ENCODE measurements around the gene DLEC1.

DLEC1 gene

DNA sequence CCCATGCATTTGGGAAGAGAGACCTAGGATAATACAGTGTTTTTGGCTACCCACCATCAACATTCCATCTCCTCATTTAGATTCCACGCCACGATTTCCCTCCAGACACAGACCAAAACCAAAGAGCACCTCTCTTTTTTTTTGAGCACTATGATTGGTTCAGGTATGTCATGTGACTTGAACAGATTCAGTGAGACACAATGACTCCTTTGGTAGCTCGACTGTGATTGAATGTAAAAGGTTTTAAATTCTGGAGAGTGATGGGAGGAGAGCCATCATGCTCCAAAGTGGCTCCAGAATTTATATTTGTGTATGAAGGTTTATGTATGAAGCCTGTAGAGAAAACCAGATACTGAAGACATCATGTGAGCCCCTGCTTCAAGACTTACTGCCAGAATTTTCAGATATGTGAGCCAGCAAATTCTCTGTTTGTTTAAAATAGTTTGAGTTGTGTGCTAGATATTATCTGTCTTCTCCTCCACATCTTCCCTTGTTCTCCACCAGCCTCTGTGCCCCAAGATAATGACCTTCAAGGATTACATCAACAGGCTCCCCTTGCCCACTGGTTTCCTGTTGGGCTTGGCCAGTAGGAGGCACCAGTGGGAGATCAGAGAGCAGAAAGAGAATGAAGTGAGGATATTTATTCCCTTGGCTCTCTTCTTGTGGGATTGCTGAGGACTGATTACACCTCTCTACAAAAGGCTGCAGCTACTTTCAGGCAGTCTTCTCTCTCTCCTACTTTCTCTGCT is 111.9 kb downstream of the DLEC1 start:
- Histone ChIP-seq H3K27ac (ENCODE audit: low read length) (no peak overlapping the region), H3K4me1 (ENCODE audit: control insufficient read depth, insufficient read depth, low read length) (no peaks in the 10 kb centered on the region), H3K27me3 (ENCODE audit: control insufficient read depth, insufficient read depth, low read length) (no peaks in the 10 kb centered on the region), H3K9me3 (ENCODE audit: control insufficient read depth, insufficient read depth, low read length) (no peaks in the 10 kb centered on the region), H3K4me3 (ENCODE audit: low read length) (no peak overlapping the region), H3K36me3 (ENCODE audit: control insufficient read depth, insufficient read depth, low read length) (no peaks in the 10 kb centered on the region)
- no peak for DNase-seq (ENCODE audit: low read depth, low spot score)
- no CpG with 5 or more reads among the region's 3 CpGs for WGBS (ENCODE audit: insufficient coverage, insufficient read length)

DNA sequence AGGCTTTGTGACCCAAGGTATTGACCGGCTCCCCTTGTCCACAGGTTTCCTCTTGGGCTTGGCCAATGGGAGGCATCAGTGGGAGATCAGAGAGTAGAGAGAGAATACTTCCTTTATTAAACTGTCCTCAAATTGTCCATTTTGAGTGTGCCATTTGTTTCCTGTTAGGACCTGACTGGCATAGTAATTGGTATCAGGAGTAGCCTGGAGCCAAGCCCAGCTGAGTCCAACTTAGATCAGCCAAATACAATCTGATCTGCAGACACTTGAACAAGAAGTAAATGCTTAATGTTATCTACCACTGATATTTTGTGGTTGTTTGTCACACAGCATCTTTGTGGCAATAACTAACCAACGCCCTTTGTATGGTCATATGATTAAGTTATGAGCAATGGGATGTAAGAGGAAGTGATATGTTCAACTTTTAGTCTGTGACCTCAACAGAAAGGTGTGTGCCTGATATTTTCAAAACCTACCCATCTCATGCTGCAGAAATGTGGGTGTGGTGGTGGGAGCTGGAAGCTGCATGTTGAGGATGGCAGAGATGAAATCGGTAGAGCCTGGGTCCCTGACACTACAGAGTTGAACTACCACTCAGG is 112.8 kb downstream of the DLEC1 start:
- no peaks in the 10 kb centered on the region for H3K4me1 ChIP-seq (ENCODE audit: control insufficient read depth, insufficient read depth, low read length)
- H3K27ac ChIP-seq (ENCODE audit: low read length), result no peak overlapping the region
- DNase-seq (ENCODE audit: low read depth, low spot score), result no peak
- no peaks in the 10 kb centered on the region for H3K27me3 ChIP-seq (ENCODE audit: control insufficient read depth, insufficient read depth, low read length)
- H3K4me3 ChIP-seq (ENCODE audit: low read length), result no peak overlapping the region
- no CpG with 5 or more reads among the region's 3 CpGs for WGBS (ENCODE audit: insufficient coverage, insufficient read length)
- H3K9me3 ChIP-seq (ENCODE audit: control insufficient read depth, insufficient read depth, low read length), result no peaks in the 10 kb centered on the region
- H3K36me3 ChIP-seq (ENCODE audit: control insufficient read depth, insufficient read depth, low read length), result no peaks in the 10 kb centered on the region

DNA sequence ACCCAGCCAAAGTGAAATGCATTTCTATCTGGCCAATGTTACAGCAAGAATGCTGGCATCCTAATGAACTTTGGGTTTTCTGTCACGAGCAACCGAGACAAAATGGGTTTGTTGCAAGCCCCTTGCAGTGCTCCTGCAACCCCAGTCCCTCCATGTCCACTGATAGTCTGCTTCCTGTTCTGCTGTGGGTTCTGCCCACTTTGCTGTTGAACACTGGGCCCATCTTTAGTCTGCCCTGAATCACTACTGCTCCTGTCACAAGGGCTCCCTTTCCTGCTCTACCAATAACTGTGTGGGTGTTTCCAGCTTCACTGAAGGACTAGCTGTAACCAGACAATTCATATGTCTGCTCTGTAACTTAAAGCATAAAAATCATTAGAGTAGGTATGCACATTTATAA is 113.6 kb downstream of the DLEC1 start:
- no CpG with 5 or more reads among the region's 2 CpGs for WGBS (ENCODE audit: insufficient coverage, insufficient read length)
- no peaks in the 10 kb centered on the region for H3K4me1 ChIP-seq (ENCODE audit: control insufficient read depth, insufficient read depth, low read length)
- no peak overlapping the region for H3K27ac ChIP-seq (ENCODE audit: low read length)

DNA sequence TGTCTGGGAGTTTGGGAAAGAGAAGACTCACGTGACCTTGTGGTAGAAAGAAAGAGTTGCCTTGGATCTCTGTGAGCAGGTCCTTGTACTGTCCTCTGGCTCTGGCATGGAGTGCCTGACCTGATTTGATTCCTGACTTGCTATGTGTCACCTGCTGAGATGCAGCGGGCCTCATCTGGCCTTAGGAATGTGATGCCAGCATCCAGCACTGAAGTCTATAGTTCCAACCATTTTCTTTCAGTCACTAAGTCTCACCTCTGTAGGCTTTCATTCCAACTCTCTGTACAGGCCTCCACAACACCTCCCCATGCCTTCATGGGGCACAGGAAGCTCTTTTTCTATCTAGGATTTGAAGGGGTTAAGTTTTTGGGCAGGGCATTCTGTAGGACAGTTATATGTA is 114.2 kb downstream of the DLEC1 start:
- Histone ChIP-seq H3K27ac (ENCODE audit: low read length) (no peak overlapping the region), H3K4me3 (ENCODE audit: low read length) (no peak overlapping the region), H3K9me3 (ENCODE audit: control insufficient read depth, insufficient read depth, low read length) (no peaks in the 10 kb centered on the region), H3K27me3 (ENCODE audit: control insufficient read depth, insufficient read depth, low read length) (no peaks in the 10 kb centered on the region), H3K36me3 (ENCODE audit: control insufficient read depth, insufficient read depth, low read length) (no peaks in the 10 kb centered on the region), H3K4me1 (ENCODE audit: control insufficient read depth, insufficient read depth, low read length) (no peaks in the 10 kb centered on the region)
- DNase-seq (ENCODE audit: low read depth, low spot score), result no peak
- WGBS (ENCODE audit: insufficient coverage, insufficient read length), result no CpG with 5 or more reads among the region's 2 CpGs

More for the DNA sequence above, 113.6 kb downstream of the DLEC1 start:
- no peaks in the 10 kb centered on the region for H3K9me3 ChIP-seq (ENCODE audit: control insufficient read depth, insufficient read depth, low read length)
- H3K4me3 ChIP-seq (ENCODE audit: low read length), result no peak overlapping the region
- H3K36me3 ChIP-seq (ENCODE audit: control insufficient read depth, insufficient read depth, low read length), result no peaks in the 10 kb centered on the region
- no peak for DNase-seq (ENCODE audit: low read depth, low spot score)
- H3K27me3 ChIP-seq (ENCODE audit: control insufficient read depth, insufficient read depth, low read length), result no peaks in the 10 kb centered on the region

DNA sequence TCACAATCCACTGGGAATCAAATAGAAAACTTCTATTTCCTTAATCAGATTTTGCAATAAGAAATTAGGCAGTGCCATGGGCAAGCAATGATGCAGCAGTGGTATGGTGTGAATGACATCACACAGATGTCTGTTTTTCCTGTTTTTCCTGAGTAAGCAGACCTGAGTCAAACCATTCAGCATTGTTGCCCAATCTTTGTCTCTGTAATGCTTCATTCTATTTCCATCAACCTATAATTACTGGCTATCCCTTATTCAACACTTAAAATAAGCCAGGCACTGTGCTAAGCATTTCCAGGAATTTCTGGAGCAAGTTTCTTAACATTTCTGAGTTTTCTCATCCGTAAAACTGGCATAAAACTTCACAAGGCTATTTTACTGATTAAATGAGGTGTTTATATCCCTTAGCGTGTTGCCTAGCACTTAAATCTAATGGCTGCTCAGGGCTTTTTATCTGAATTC is 115.1 kb downstream of the DLEC1 start:
- no peak overlapping the region for H3K4me3 ChIP-seq (ENCODE audit: low read length)
- no peak overlapping the region for H3K27ac ChIP-seq (ENCODE audit: low read length)
- DNase-seq (ENCODE audit: low read depth, low spot score), result no peak

DNA sequence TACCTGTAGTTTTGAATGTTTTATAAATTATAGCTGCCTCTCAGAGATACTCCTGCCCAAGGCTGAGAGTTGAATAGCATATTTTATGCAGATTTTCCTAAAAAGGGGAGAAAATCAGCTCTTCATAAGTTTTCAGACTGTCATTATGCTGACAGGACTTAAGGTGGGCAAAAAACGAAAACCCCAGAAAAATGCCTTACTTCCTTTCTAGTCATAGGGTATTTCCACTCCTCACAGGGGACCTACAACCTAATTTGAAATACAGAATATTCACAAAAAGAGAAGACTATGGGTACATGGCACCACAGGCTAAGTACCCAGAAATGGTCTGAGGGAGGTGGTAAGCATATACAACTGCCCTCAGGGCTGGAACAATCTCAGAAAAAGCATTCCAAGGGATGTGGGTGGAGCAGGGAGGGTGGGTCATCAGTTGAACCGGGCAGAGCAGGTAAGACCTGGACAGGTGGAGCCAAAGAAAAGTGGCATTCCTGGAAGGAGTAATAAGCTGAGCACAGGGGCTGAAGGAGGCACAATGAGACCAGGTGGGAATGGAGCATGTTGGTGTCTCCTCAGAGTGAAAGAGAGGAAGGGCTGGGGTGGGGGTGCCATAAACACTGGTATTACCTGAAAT is 115.7 kb downstream of the DLEC1 start:
- no peak overlapping the region for H3K27ac ChIP-seq (ENCODE audit: low read length)
- WGBS (ENCODE audit: insufficient coverage, insufficient read length), result no CpG with 5 or more reads among the region's 2 CpGs
- no peak for DNase-seq (ENCODE audit: low read depth, low spot score)
- H3K9me3 ChIP-seq (ENCODE audit: control insufficient read depth, insufficient read depth, low read length), result no peaks in the 10 kb centered on the region
- no peaks in the 10 kb centered on the region for H3K36me3 ChIP-seq (ENCODE audit: control insufficient read depth, insufficient read depth, low read length)
- no peak overlapping the region for H3K4me3 ChIP-seq (ENCODE audit: low read length)
- no peaks in the 10 kb centered on the region for H3K4me1 ChIP-seq (ENCODE audit: control insufficient read depth, insufficient read depth, low read length)
- no peaks in the 10 kb centered on the region for H3K27me3 ChIP-seq (ENCODE audit: control insufficient read depth, insufficient read depth, low read length)

More for the DNA sequence above, 115.1 kb downstream of the DLEC1 start:
- no peaks in the 10 kb centered on the region for H3K36me3 ChIP-seq (ENCODE audit: control insufficient read depth, insufficient read depth, low read length)
- no peaks in the 10 kb centered on the region for H3K4me1 ChIP-seq (ENCODE audit: control insufficient read depth, insufficient read depth, low read length)
- H3K27me3 ChIP-seq (ENCODE audit: control insufficient read depth, insufficient read depth, low read length), result no peaks in the 10 kb centered on the region
- H3K9me3 ChIP-seq (ENCODE audit: control insufficient read depth, insufficient read depth, low read length), result no peaks in the 10 kb centered on the region
- WGBS (ENCODE audit: insufficient coverage, insufficient read length), result no CpG with 5 or more reads among the region's 2 CpGs

DNA sequence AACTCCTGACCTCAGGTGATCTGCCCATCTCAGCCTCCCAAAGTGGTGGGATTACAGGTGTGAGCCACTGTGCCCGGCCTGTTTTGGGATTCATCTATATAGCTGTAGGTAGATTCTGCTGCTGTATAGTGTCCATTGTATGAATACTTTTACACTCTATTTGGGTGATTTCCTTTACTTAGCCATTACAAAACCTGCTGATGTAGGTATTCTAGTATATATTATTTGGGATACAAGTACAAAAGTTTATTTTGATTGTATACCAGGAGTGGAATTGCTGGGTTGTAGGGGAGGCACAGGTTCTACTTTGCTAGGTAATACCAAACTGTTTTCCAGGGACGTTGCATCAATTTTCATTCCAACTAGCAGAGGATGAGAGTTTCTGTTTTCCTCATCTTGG is 116.8 kb downstream of the DLEC1 start:
- no CpG with 5 or more reads among the region's 2 CpGs for WGBS (ENCODE audit: insufficient coverage, insufficient read length)
- no peaks in the 10 kb centered on the region for H3K9me3 ChIP-seq (ENCODE audit: control insufficient read depth, insufficient read depth, low read length)
- H3K27ac ChIP-seq (ENCODE audit: low read length), result no peak overlapping the region
- no peak overlapping the region for H3K4me3 ChIP-seq (ENCODE audit: low read length)
- no peaks in the 10 kb centered on the region for H3K27me3 ChIP-seq (ENCODE audit: control insufficient read depth, insufficient read depth, low read length)
- no peak for DNase-seq (ENCODE audit: low read depth, low spot score)
- H3K4me1 ChIP-seq (ENCODE audit: control insufficient read depth, insufficient read depth, low read length), result no peaks in the 10 kb centered on the region
- no peaks in the 10 kb centered on the region for H3K36me3 ChIP-seq (ENCODE audit: control insufficient read depth, insufficient read depth, low read length)

DNA sequence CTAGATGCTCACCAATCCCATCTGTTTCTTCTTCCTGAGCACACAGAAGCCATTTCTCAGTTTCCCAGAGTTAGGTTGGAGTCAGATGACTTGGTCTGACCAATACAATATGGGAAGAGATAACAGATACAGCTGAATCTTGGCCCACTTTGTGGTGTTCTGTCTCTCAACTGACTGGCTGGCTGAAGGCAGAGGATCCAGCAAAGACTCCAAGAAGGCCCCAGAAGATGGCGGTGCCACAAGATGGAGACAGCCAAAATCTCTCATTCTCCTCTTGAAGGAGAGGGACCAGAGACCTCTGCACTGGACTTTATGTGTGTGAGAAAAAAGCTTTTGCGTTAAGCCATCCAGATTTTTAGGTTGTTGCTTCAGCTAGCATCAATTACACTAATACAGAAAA is 118.1 kb downstream of the DLEC1 start:
- no peaks in the 10 kb centered on the region for H3K36me3 ChIP-seq (ENCODE audit: control insufficient read depth, insufficient read depth, low read length)
- no CpG with 5 or more reads among the region's 2 CpGs for WGBS (ENCODE audit: insufficient coverage, insufficient read length)
- no peaks in the 10 kb centered on the region for H3K4me1 ChIP-seq (ENCODE audit: control insufficient read depth, insufficient read depth, low read length)
- DNase-seq (ENCODE audit: low read depth, low spot score), result no peak
- H3K27me3 ChIP-seq (ENCODE audit: control insufficient read depth, insufficient read depth, low read length), result no peaks in the 10 kb centered on the region
- no peak overlapping the region for H3K27ac ChIP-seq (ENCODE audit: low read length)
- no peak overlapping the region for H3K4me3 ChIP-seq (ENCODE audit: low read length)
- no peaks in the 10 kb centered on the region for H3K9me3 ChIP-seq (ENCODE audit: control insufficient read depth, insufficient read depth, low read length)

DNA sequence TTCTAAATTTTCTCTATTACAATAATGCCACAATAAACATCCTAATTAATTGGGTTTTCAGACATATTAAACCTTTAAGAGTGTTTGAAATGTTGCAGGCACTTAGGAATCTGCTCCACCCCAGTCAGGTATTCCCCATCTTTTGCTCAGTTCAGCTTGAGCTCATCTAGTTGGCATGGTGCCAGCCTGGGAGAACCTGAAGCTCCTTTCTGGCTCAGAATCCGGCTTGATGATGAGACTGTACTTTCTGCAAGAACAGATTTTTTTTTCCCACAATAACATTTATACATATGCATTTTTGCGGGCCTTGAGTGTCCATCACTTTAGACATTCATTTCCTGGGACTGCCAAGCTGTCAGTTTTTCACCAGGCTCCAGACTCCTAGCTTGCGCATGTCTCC is 118.6 kb downstream of the DLEC1 start:
- no peak overlapping the region for H3K4me3 ChIP-seq (ENCODE audit: low read length)
- no peaks in the 10 kb centered on the region for H3K4me1 ChIP-seq (ENCODE audit: control insufficient read depth, insufficient read depth, low read length)
- WGBS (ENCODE audit: insufficient coverage, insufficient read length), result no CpG with 5 or more reads among the region's 3 CpGs
- no peak for DNase-seq (ENCODE audit: low read depth, low spot score)
- no peaks in the 10 kb centered on the region for H3K9me3 ChIP-seq (ENCODE audit: control insufficient read depth, insufficient read depth, low read length)
- no peak overlapping the region for H3K27ac ChIP-seq (ENCODE audit: low read length)
- no peaks in the 10 kb centered on the region for H3K36me3 ChIP-seq (ENCODE audit: control insufficient read depth, insufficient read depth, low read length)
- H3K27me3 ChIP-seq (ENCODE audit: control insufficient read depth, insufficient read depth, low read length), result no peaks in the 10 kb centered on the region

DNA sequence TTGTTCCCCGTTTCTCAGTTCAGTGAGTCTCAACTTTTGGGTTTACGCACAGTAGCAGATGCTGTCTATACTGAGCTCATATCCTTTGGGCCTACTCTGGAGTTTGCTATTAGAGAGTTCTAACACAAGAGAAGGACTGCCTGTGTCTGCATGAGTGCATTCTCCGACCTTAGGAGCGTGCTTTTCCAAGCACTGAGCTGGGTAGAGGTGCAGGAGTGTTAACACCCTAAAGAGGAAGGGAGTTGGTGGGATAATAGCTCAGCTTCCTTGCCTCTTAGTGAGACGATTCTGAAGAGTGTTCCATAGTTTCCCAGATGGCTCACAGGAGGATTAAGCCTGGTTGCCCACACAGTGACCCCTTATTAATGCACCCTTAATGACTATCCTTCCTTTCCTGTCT is 119.5 kb downstream of the DLEC1 start:
- Histone ChIP-seq H3K27ac (ENCODE audit: low read length) (no peak overlapping the region), H3K4me1 (ENCODE audit: control insufficient read depth, insufficient read depth, low read length) (no peaks in the 10 kb centered on the region), H3K4me3 (ENCODE audit: low read length) (no peak overlapping the region), H3K27me3 (ENCODE audit: control insufficient read depth, insufficient read depth, low read length) (no peaks in the 10 kb centered on the region), H3K9me3 (ENCODE audit: control insufficient read depth, insufficient read depth, low read length) (no peaks in the 10 kb centered on the region), H3K36me3 (ENCODE audit: control insufficient read depth, insufficient read depth, low read length) (no peaks in the 10 kb centered on the region)
- WGBS (ENCODE audit: insufficient coverage, insufficient read length), result no CpG with 5 or more reads among the region's 5 CpGs
- DNase-seq (ENCODE audit: low read depth, low spot score), result no peak

Data from iPS DF 6.9 (cell line).